ENCODE results near the gene POLE2.
"Not testable (repeated sequence)": the region's sequence is repeated elsewhere in the genome, so short reads cannot be mapped to it uniquely, and the experiment has no call there.

The POLE2 gene

DNA sequence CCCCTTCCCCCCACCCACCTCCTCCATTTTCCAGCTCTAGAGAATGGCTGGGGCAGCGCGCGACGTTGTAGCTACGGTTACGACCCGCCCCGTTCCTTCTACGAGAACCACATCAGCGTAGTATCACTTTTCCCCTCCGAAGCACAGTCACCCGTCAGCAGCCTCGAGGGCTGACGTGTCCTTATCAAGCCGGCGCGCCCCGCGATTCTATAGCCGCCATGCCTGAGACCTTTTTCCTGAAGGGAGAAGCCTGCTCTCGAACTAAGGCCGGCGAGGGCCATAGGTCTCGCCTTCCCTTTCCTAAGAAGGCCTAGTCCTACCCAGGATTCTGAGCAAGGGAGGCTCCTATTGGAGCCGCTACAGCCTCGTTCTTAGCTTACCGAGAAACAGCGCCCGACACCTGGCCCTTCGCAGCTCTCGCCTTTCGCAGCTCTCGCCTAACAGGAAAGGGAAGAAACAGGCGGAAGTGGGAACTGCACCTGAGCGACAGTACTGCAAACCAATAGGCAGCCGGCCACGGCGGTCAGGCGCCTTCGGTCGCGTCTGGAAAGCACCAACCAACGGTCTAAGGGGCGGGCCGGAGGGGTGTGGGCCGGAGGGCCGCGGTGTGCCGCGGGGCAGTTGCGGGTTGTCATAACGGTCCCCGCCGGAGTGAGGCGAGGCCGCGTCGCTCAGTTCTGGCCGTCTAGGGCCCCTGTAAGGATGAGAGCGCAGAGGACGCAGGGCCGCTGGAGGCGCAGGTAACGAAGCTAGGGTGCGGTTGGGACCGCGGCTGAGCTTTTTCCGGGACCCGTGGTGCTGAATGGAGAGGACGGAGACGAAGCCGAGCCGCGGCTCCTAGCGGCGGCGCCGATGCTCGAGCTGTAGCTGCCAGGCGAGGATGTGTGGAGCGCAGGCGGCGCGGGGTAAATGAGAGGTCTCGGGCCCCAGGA lies 67.6 kb downstream of the POLE2 start, which contains the start of the genes MGAT2 and RPL36AL:
Gene MGAT2 (plus strand): TSS at position 618 of the 932 bp plus-strand sequence. CDS start 470 bp downstream, outside the sequence.
Gene RPL36AL (minus strand): TSS at position 445 of the 932 bp plus-strand sequence. CDS start 1,522 bp downstream, outside the sequence.
- Histone ChIP-seq H3K4me1 (peaks cover 61% of the 10 kb centered on the region), H3K4me2 (peak within 1 kb of the TSS; percentile 94), H3K9me3 (no peaks in the 10 kb centered on the region), H3K27me3 (no peaks in the 10 kb centered on the region), H3K4me3 (peak within 1 kb of the TSS; percentile 85), H3K9ac (peak within 1 kb of the TSS; percentile 96), H3K27ac (peak within 1 kb of the TSS; percentile 95), H4K20me1 (peaks cover 91% of the 10 kb centered on the region), H3K36me3 (peaks cover 50% of the 10 kb centered on the region)
- no peak for TF ChIP-seq Cebpa-rat (IDR thresholded peaks at IDR 0.05)

DNA sequence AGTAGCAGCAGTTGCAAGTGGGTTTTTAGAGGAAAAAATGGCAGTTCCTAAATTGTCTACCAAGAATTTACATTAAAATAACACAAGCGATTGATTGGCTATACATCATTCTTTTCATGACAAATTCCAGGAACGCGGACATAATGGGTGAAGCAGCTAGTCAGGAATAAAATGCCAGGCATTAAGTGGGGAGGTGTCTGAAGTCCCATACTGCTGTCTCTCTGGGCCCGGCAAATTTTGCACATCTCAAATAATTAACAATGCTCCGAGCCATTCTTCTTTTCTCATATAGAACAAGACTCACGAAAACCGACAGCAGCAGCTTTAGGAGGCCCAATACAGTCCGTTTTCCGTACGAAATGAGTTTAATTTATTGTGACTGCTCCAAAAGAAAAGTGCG lies 68.3 kb downstream of the POLE2 start:
- peak overlapping the region; percentile 89 for H3K4me2 ChIP-seq
- peak overlapping the region; percentile 95 for H3K27ac ChIP-seq
- H3K36me3 ChIP-seq, result peaks cover 57% of the 10 kb centered on the region
- H3K4me3 ChIP-seq, result peak overlapping the region; percentile 85
- TF ChIP-seq Cebpa-rat (IDR thresholded peaks at IDR 0.05), result no peak
- no peaks in the 10 kb centered on the region for H3K27me3 ChIP-seq
- no peaks in the 10 kb centered on the region for H3K9me3 ChIP-seq
- H3K9ac ChIP-seq, result peak overlapping the region; percentile 96
- H4K20me1 ChIP-seq, result peaks cover 84% of the 10 kb centered on the region
- H3K4me1 ChIP-seq, result peaks cover 61% of the 10 kb centered on the region

DNA sequence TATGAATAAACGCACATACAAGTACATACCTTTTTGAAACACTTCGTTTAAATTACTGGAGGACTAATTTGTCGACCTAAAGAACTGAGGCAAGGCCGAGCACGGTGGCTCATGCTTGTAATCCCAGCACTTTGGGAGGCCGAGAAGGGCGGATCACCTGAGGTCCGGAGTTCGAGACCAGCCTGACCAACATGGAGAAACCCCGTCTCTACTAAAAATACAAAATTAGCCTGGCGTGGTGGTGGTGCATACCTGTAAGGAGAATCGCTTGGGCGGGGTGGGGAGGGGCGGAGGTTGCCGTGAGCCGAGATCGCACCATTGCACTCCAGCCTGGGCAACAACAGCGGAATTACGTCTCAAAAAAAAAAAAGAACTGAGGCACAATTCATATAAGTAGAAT lies 68.7 kb downstream of the POLE2 start:
- Histone ChIP-seq H3K4me1 (peaks cover 57% of the 10 kb centered on the region), H4K20me1 (peaks cover 80% of the 10 kb centered on the region), H3K4me2 (peak overlapping the region; percentile 89), H3K36me3 (peaks cover 55% of the 10 kb centered on the region), H3K27ac (0 out of 2 replicates have a peak overlapping the region, but pooled peaks have one; percentile 95), H3K9ac (peak overlapping the region; percentile 96), H3K4me3 (peak overlapping the region; percentile 85)
- not testable (repeated sequence) for H3K9me3 ChIP-seq, H3K27me3 ChIP-seq

DNA sequence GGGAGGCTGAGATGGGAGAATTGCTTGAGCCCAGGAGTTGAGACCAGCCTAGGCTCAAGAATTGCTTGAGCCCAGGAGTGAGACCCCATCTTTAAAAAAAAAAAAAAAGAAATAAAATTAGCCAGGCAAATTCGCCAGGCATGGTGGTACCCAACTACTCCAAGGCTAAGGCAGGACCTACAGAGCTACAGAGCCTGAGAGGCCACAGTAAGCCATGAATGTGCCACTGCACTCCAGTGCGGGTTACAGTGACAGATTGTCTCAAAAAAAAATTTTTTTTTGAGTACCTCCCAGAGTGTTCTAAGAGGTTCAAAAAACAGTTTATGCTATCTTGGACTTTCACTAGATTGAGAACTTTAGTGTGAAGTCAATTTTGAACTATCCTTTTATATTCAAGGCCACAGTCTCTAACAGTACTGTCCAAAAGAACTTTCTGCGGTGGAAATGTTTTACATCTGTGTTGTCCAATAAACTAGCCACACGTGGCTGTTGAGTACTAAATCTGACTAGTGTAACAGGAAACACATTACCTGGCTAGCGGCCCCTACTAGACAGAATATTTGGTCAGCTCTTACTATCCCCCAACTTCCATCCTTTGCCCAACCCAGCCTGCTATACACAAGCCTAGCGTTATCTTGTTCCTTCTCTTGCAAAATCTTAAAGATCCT lies 70.0 kb downstream of the POLE2 start:
- H3K36me3 ChIP-seq, result peaks cover 49% of the 10 kb centered on the region
- no peaks in the 10 kb centered on the region for H3K9me3 ChIP-seq
- no peak overlapping the region for H3K9ac ChIP-seq
- H3K27ac ChIP-seq, result no peak overlapping the region
- peaks cover 67% of the 10 kb centered on the region for H4K20me1 ChIP-seq
- no peak for TF ChIP-seq Cebpa-rat (IDR thresholded peaks at IDR 0.05)
- H3K27me3 ChIP-seq, result no peaks in the 10 kb centered on the region
- no peak overlapping the region for H3K4me3 ChIP-seq
- peak overlapping the region; percentile 89 for H3K4me2 ChIP-seq
- peaks cover 44% of the 10 kb centered on the region for H3K4me1 ChIP-seq

DNA sequence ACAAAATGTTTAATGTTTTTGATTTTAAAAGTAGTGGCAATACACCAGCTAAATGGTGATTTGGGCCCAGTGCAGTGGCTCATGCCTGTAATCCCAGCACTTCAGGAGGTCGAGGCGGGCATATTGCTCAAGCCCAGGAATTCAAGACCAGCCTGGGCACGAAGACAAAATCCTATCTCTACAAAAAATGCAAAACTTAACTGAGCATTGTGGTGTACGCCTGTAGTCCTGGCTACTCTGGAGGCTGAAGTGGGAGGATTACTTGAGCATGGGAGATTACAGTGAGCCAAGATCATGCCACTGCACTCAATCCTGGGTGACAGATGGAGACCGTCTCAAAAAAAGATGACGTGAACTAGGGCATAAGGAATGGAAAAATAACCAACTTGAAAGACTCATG lies 72.2 kb downstream of the POLE2 start:
- H3K27me3 ChIP-seq, result no peaks in the 10 kb centered on the region
- no peak overlapping the region for H3K4me3 ChIP-seq
- no peak for TF ChIP-seq Cebpa-rat (IDR thresholded peaks at IDR 0.05)
- H3K4me2 ChIP-seq, result no peak overlapping the region
- H3K36me3 ChIP-seq, result peaks cover 60% of the 10 kb centered on the region
- no peak overlapping the region for H3K9ac ChIP-seq
- peaks cover 27% of the 10 kb centered on the region for H3K4me1 ChIP-seq
- peaks cover 47% of the 10 kb centered on the region for H4K20me1 ChIP-seq
- no peaks in the 10 kb centered on the region for H3K9me3 ChIP-seq
- no peak overlapping the region for H3K27ac ChIP-seq

DNA sequence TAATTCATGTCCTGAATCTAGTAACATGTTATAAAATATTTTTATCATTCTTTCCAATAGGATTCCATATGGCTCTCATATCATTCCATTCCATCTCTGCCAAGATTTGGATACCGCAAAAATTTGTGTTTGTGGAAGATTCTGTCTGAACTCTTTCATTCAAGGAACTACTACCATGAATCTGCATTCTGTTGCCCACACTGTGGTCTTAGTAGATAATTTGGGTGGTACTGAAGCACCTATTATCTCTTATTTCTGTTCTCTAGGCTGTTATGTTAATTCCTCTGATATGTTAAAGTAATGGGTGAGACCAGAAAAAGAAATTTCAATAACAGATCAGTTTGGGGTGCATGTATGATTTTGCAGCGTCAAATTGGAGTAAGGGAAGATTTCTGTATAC lies 73.8 kb downstream of the POLE2 start:
- H3K9me3 ChIP-seq, result no peaks in the 10 kb centered on the region
- no peak overlapping the region for H3K4me2 ChIP-seq
- peaks cover 74% of the 10 kb centered on the region for H3K36me3 ChIP-seq
- TF ChIP-seq Cebpa-rat (IDR thresholded peaks at IDR 0.05), result no peak
- no peak overlapping the region for H3K27ac ChIP-seq
- H3K27me3 ChIP-seq, result no peaks in the 10 kb centered on the region
- H3K9ac ChIP-seq, result no peak overlapping the region
- H3K4me1 ChIP-seq, result peaks cover 22% of the 10 kb centered on the region
- H4K20me1 ChIP-seq, result peaks cover 36% of the 10 kb centered on the region
- no peak overlapping the region for H3K4me3 ChIP-seq

DNA sequence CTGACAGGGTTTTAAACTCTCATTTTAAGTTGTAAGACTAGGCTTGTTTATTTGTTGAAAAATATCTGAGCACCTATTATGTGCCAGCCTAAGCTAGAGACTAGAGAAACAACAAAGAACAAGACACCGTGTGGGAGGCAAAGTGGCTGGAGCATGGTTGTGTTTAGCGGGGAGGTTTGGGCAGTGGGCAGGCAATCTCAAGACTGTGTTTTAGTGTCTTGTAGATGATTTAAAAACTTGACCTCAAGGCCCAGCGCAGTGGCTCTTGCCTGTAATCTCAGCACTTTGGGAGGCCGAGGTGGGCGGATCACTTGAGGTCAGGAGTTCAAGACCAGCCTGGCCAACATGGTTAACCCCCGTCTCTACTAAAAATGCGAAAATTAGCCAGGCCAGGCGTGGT lies 75.3 kb downstream of the POLE2 start:
- Histone ChIP-seq H3K9me3 (no peaks in the 10 kb centered on the region), H3K27me3 (no peaks in the 10 kb centered on the region), H3K27ac (no peak overlapping the region), H4K20me1 (peaks cover 21% of the 10 kb centered on the region), H3K4me2 (no peak overlapping the region), H3K4me1 (peaks cover 7% of the 10 kb centered on the region), H3K9ac (no peak overlapping the region), H3K4me3 (no peak overlapping the region), H3K36me3 (peaks cover 74% of the 10 kb centered on the region)
- TF ChIP-seq Cebpa-rat (IDR thresholded peaks at IDR 0.05), result no peak

DNA sequence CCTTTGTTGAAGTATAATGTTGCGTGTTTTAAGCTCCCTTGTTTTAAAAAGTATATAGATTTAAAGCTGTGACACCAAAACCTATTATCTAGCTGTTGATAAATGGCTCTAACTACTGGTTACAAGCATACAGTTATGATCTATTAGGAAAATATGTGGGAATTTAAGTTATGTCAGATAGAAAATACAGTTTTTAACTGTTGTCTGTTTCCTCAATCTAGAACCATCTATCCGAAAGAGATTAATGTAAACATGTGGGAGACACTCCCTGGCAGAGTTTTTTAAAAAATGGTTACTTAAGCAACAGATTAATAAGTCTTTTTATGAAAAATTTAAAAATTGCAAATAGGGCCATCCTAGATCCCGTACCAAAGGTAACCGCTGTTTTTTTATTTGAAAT lies 75.8 kb downstream of the POLE2 start:
- H3K4me2 ChIP-seq, result no peak overlapping the region
- no peak overlapping the region for H3K27ac ChIP-seq
- no peaks in the 10 kb centered on the region for H3K9me3 ChIP-seq
- peaks cover 74% of the 10 kb centered on the region for H3K36me3 ChIP-seq
- H3K4me3 ChIP-seq, result no peak overlapping the region
- peaks cover 3% of the 10 kb centered on the region for H3K4me1 ChIP-seq
- TF ChIP-seq Cebpa-rat (IDR thresholded peaks at IDR 0.05), result no peak
- no peaks in the 10 kb centered on the region for H3K27me3 ChIP-seq
- H3K9ac ChIP-seq, result no peak overlapping the region
- H4K20me1 ChIP-seq, result peaks cover 16% of the 10 kb centered on the region

DNA sequence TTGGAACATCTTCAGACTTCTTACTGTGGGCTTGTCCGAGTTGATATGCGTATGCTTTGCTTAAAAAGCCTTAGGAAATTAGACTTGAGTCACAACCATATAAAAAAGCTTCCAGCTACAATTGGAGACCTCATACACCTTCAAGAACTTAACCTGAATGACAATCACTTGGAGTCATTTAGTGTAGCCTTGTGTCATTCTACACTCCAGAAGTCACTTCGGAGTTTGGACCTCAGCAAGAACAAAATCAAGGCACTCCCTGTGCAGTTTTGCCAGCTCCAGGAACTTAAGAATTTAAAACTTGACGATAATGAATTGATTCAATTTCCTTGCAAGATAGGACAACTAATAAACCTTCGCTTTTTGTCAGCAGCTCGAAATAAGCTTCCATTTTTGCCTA lies 80.4 kb downstream of the POLE2 start:
- Histone ChIP-seq H3K4me3 (no peak overlapping the region), H3K36me3 (peaks cover 91% of the 10 kb centered on the region), H3K9me3 (no peaks in the 10 kb centered on the region), H3K4me2 (no peak overlapping the region), H3K27ac (no peak overlapping the region), H3K4me1 (no peaks in the 10 kb centered on the region), H3K9ac (no peak overlapping the region), H4K20me1 (no peaks in the 10 kb centered on the region), H3K27me3 (no peaks in the 10 kb centered on the region)
- no peak for TF ChIP-seq Cebpa-rat (IDR thresholded peaks at IDR 0.05)
